HG02973 (cell line): ENCODE data around the gene GAMT.
"Not testable (repeated sequence)": the region's sequence is repeated elsewhere in the genome, so short reads cannot be mapped to it uniquely, and the experiment has no call there.

Experiments
- ATAC-seq: cut with Tn5 transposase; IDR thresholded peaks from one replicate; pipeline ENCODE4 v1.9.1; 2021; ENCODE audit warnings: moderate library complexity; ENCODE audit not compliant: unreplicated experiment

Gene GAMT

GRCh38 chr19:1420085-1420484 is 18.7 kb upstream of the GAMT start:
- ATAC-seq = not testable (repeated sequence)

GRCh38 chr19:1418951-1419738 is 17.8 kb upstream of the GAMT start:
- ATAC-seq = no peak

GRCh38 chr19:1418496-1418775 is 17.1 kb upstream of the GAMT start:
- no peak for ATAC-seq

DNA sequence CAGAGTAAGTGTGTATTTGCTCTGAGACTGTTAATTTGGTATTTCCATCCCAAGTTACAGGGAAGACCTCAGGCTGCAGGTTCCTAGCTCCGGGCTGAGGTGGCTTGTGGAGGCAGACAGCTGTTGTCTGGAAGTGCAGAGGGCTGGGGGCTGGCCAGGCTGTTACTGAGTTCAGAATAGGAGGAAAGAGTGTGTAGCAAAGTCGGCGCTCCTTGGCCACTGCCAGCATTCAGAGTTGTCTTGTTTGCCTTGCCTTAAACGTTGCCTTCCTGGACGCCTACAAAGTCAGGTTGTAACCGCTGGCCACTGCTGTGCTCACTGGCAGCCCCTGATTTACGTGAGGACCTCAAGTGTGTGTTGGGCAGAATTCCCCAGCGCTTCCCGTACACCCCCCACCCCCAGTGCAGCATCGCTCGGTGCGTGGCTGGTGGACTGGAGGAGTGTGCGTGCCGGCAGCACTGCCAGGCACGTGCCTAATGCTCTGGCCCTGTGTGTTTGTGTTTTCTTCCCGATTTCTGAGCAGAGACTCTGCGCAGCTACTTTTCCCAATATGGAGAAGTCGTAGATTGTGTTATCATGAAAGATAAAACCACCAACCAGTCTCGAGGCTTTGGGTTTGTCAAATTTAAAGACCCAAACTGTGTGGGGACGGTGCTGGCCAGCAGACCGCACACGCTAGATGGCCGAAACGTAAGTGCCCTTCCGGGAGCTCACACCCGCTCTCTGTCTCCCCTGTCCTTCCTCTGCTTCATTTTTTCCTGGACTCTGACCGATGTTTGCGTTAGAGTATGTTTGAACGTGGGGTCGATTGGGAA is 16.5 kb upstream of the GAMT start:
- no peak for ATAC-seq

DNA sequence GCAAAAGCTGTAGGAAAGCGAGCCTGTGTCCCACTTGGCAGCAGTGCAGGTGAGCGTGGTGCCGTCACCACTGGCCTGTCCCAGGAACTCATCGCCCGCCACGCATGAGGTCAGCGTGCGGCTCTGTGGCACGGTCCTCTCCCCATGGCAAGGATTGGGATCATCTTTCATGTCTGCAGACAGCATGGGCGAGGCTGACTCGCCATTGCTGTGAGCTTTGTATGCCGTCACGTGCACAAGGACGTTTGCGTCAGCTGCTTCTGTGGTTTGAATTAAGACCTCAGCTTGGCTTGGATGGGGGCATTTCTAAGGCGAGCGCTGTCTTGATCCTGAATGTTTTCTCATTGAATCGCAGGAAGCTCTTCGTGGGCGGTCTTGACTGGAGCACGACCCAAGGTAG is 15.8 kb upstream of the GAMT start:
- ATAC-seq = no peak

GRCh38 chr19:1416014-1416841 is 14.9 kb upstream of the GAMT start:
- ATAC-seq = no peak

DNA sequence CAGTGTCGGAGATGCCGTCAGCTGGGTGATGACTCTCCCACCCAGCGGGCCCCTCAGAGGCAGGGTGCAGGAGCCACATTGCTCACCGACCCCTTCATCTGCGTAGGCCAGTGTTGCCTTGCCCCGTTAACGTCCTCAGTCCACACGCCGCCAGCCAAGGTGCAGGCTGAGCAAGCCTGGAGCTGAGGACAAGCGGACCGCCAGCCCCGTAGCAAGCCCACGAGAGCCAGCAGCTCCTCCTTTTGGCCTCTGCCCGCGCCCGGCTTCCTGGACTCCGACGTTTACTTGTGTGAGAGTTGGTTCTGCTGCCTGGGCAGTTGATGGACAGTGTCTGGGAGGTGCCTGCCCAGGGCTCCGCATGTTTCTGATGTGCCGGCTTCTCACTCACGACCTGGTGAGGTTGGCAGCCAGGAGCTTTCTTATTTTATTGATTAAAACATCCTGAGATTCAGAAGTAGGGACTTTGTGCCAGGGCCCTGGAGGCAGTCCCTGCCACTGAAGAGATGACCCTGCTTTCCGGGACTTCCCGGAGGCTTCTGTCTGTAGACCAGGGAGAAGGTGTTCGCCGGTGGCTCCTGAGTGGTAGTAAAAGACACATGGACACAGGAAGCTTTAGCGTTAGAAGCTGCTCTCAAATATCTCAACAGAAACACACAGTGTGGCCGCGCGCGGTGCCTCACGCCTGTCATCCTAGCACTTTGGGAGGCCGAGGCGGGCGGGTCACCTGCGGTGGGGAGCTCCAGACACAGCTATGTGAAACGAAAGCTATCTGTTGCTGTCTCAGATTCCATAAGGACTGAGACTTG is 11.9 kb upstream of the GAMT start:
- no peak for ATAC-seq

GRCh38 chr19:1412323-1412923 is 11.1 kb upstream of the GAMT start:
- ATAC-seq = no peak

DNA sequence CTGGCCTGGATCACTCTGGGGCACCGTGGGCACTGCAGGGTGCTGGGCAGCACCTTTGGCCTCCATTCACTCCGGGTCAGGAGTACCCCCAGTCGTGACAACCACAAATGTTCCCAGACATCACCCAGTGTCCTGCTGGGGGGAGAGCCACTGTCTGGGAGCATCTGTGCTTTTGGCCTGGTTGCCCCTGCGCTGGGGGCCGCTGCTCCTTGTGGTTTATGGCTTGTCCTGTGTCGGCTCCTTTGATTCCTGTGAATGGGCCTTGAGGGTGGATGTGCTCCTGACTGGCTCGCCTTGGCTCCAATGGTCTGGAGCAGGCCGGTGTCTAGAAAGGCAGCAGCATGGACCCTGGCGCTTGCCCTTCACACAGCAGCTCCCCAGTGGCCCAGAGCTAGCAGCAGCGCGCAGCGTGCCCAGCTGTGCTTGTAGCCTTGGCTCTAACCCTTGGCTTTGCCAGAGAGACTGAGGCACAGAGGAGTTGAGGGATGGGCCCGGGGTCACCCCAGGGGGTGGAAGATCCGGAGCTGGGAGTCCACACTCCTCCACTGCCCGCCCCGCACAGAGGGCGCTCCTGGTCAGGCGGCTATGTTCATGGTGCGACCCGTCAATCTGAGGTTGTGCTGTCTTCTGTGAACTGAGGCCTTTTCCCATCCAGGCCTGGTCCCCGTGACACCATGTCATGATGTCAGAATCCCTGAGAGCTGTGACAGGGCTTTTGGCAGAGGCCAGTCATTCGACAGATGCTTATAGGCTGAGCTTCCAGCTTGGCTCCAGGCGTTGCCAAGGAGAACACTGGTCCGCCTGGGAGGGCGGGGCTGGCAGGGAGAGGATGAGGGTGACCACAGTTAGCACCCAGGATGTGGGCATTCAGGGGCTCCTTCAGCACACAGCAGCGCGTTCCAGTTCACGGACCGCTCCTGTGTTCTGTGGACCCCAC is 10.2 kb upstream of the GAMT start:
- no peak for ATAC-seq

DNA sequence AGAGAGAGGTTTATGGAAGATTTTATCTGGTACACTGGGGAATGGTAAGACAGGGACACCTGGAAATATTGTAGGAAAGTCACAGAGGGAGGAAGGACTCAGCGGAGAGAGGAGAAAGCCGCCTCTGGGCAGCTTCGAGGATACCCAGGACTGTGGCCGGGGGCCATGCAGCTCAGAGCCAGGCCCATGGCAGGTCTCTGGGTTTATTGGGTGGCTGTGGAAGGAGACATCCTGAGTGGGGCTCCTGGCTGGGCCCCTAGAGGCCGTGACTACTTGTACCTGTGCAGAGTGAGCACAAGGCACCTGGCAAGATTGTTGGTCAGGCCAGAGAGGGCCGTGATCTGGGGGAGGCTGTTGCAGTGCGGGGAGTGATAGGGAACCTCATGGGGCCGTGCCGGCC is 9.4 kb upstream of the GAMT start:
- no peak for ATAC-seq

GRCh38 chr19:1410136-1410786 is 8.9 kb upstream of the GAMT start:
- ATAC-seq = no peak

DNA sequence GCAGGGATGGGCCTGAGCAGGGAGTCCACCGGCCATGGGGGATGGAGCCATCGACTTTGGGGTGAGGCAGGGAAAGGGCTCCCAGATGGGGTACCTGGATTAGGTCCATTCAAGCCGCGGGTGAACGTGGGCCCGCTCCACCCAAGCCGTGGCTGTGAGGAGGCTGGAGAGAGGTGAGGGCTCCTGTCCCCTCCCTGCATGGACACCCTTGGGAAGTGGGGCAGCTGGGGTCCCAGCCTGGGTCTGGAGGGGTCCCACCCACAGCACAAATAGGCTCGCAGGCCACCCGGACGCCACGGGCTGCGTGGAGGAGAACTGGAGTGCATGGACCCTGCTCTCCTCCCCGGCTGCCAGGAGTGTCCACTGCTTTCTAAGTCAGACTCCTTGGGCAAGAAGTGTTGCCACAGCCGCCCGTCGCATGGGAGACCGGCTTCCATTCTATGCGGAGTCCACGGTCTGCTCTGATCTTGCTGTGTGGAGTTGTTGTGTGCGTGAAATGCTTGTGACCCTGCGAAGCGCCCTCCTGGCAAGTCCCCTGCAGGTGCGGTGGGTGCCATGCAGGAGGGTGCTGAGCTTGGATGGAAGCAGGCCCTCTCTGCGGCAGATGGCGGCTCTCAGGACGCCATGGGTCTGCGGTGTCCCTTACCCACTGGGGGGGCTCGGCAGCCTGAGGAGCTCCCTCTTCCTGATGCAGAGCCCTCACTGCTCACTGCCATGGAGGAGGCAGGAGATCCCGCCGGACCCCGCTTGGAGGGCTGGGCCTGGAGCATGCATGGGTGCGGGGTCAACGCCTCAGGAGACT is 8.1 kb upstream of the GAMT start:
- no peak for ATAC-seq

GRCh38 chr19:1408300-1409203 is 7.2 kb upstream of the GAMT start:
- ATAC-seq = no peak

DNA sequence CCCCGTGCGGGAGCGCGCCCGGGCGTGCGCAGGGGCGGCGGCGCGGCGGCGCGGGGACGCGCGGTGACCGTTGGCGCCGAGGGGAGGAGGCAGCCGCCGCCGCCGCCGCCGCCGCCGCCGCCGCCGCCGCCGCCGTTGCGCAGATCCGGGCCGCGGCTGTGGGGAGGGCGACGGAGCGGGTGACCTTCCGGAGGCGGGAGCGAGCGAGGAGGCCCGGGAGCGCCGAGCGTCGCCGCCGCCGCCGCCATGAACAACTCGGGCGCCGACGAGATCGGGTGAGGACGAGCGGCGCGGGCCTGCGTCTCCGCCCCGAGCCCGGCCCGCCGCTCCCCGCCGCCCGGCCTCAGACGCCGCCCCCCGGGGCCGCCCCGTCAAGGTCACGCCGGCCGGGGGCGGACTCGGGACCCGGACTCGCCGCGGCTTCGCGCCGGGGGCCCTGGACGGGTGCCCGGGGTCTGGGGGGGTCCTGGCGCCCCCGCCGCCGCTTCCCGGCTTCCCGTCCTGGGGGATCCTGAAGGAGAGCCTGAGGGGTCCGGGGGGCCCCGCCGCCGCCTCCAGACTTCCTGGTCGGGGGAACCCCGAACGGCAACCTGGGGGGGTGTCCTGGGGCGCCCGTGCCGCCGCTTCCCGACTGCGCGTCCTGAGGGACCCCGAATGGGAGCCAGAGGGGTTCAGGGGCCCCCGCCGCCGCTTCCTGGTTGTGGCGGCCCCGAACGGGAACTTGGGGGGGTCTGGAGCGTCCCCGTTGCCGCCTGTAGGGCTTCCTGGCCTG is 6.4 kb upstream of the GAMT start, which contains the start of gene DAZAP1:
DAZAP1 (plus strand) TSS at position 59 of the 772 bp plus-strand sequence; CDS start at position 247, 188 bp downstream.
- ATAC-seq = peak; percentile 19

GRCh38 chr19:1406774-1407527 is 5.6 kb upstream of the GAMT start:
- ATAC-seq = peak; percentile 74
